Thymus (tissue), 11 donors: Measurements from ENCODE around the gene FARS2. TPM values are rescaled to one million over a fixed set of nuclear protein-coding genes. Genes with fewer than 3 reads are reported as not detected.

ENCODE experiments used
- DNase-seq, 9 donors: peaks; one replicate each; pipeline ENCODE4 v3.0.0-alpha.2; 2013; ENCODE audit warnings: low spot score in 9 of 9, low read depth in 6 of 9, missing footprints in 1 of 9
- H3K27ac ChIP-seq, 2 donors: one replicate each; pipeline ENCODE4 v1.5.1; 2013; ENCODE audit warnings: control low read depth in 1 of 2, low read depth in 1 of 2, low read length in 1 of 2, mild to moderate bottlenecking in 1 of 2, moderate library complexity in 1 of 2
- H3K27me3 ChIP-seq, 2 donors: one replicate each; pipeline ENCODE4 v1.5.1; 2013; ENCODE audit warnings: low read length in 1 of 2; ENCODE audit not compliant: control insufficient read depth in 2 of 2, insufficient read depth in 1 of 2
- H3K36me3 ChIP-seq, 2 donors: one replicate each; pipeline ENCODE4 v1.5.1; 2013; ENCODE audit warnings: low read length in 1 of 2, mild to moderate bottlenecking in 1 of 2, moderate library complexity in 1 of 2; ENCODE audit not compliant: control insufficient read depth in 2 of 2, insufficient read depth in 2 of 2
- H3K4me1 ChIP-seq, 2 donors: one replicate each; pipeline ENCODE4 v1.5.1; 2013; ENCODE audit warnings: low read length in 2 of 2; ENCODE audit not compliant: control insufficient read depth in 2 of 2, insufficient read depth in 2 of 2
- H3K4me3 ChIP-seq, 2 donors: one replicate each; pipeline ENCODE4 v1.5.1; 2013; ENCODE audit warnings: low read length in 2 of 2, control low read depth in 1 of 2, mild to moderate bottlenecking in 1 of 2
- H3K9me3 ChIP-seq, 2 donors: one replicate each; pipeline ENCODE4 v1.5.1; 2013; ENCODE audit warnings: low read length in 1 of 2, mild to moderate bottlenecking in 1 of 2; ENCODE audit not compliant: control insufficient read depth in 2 of 2, insufficient read depth in 1 of 2
- WGBS: extraction: QIAGEN DNeasy Blood & Tissue Kit; methylation state at CpG from one replicate; pipeline ENCODE4 v1.1.7; 2013; 5-methylcytosine and 5-hydroxymethylcytosine counted together
- polyA plus RNA-seq: library from polyadenylated mRNA; stranded (reverse); fragments of 200-250 nt; gene quantifications from one replicate; pipeline ENCODE4 v1.2.3, GENCODE V29; 2013
- total RNA-seq: library from RNA; stranded (reverse); fragments of 120-200 nt; gene quantifications from one replicate; pipeline ENCODE4 v1.2.4, GENCODE V29; 2013
- donor health status: healthy.

FARS2 gene
- total and polyA plus RNA-seq, 2 donors, result 10.5 to 23.2 TPM

GRCh38 chr6:5277589-5277988 is 16.3 kb downstream of the FARS2 start:
- 97% methylated on average over 3 of the region's 3 CpGs for WGBS
- Histone ChIP-seq H3K27me3 (no peaks in the 10 kb centered on the region), H3K4me3 (no peak overlapping the region), H3K4me1 (no peaks in the 10 kb centered on the region), H3K27ac (no peak overlapping the region), H3K36me3 (no peaks in the 10 kb centered on the region), H3K9me3 (no peaks in the 10 kb centered on the region)
- no peak for DNase-seq

GRCh38 chr6:5278047-5278446 is 16.7 kb downstream of the FARS2 start:
- no peaks in the 10 kb centered on the region for H3K36me3 ChIP-seq
- no peaks in the 10 kb centered on the region for H3K27me3 ChIP-seq
- H3K9me3 ChIP-seq, result no peaks in the 10 kb centered on the region
- no peaks in the 10 kb centered on the region for H3K4me1 ChIP-seq
- no peak overlapping the region for H3K4me3 ChIP-seq
- no peak for DNase-seq
- WGBS, result 93% methylated on average over 5 of the region's 5 CpGs
- no peak overlapping the region for H3K27ac ChIP-seq

- Histone ChIP-seq H3K4me1 (no peaks in the 10 kb centered on the region), H3K9me3 (no peaks in the 10 kb centered on the region), H3K27me3 (no peaks in the 10 kb centered on the region), H3K36me3 (no peaks in the 10 kb centered on the region), H3K4me3 (no peak overlapping the region), H3K27ac (no peak overlapping the region)
- DNase-seq, result no peak
- 94% methylated on average over 3 of the region's 3 CpGs for WGBS
Measured at GRCh38 chr6:5278565-5279120, 17.3 kb downstream of the FARS2 start.

- Histone ChIP-seq H3K4me1 (no peaks in the 10 kb centered on the region), H3K27ac (no peak overlapping the region), H3K9me3 (no peaks in the 10 kb centered on the region), H3K36me3 (no peaks in the 10 kb centered on the region), H3K27me3 (no peaks in the 10 kb centered on the region), H3K4me3 (no peak overlapping the region)
- DNase-seq, result no peak
- WGBS, result 95% methylated on average over 2 of the region's 2 CpGs
Measured at GRCh38 chr6:5279891-5280338, 18.6 kb downstream of the FARS2 start.

- Histone ChIP-seq H3K4me3 (no peak overlapping the region), H3K9me3 (no peaks in the 10 kb centered on the region), H3K27ac (no peak overlapping the region), H3K27me3 (no peaks in the 10 kb centered on the region), H3K4me1 (no peaks in the 10 kb centered on the region), H3K36me3 (no peaks in the 10 kb centered on the region)
- 51% methylated on average over 2 of the region's 2 CpGs for WGBS
- DNase-seq, result no peak
Measured at GRCh38 chr6:5280920-5281319, 19.6 kb downstream of the FARS2 start.

- 97% methylated on average over 9 of the region's 9 CpGs for WGBS
- no peak overlapping the region for H3K27ac ChIP-seq
- no peaks in the 10 kb centered on the region for H3K4me1 ChIP-seq
- no peaks in the 10 kb centered on the region for H3K9me3 ChIP-seq
- no peaks in the 10 kb centered on the region for H3K27me3 ChIP-seq
- H3K4me3 ChIP-seq, result no peak overlapping the region
- no peaks in the 10 kb centered on the region for H3K36me3 ChIP-seq
- DNase-seq, result no peak
Measured at GRCh38 chr6:5282191-5282623, 20.9 kb downstream of the FARS2 start.

- no peaks in the 10 kb centered on the region for H3K36me3 ChIP-seq
- H3K27ac ChIP-seq, result no peak overlapping the region
- no peak for DNase-seq
- WGBS, result 99% methylated on average over 6 of the region's 6 CpGs
- no peaks in the 10 kb centered on the region for H3K27me3 ChIP-seq
- H3K9me3 ChIP-seq, result no peaks in the 10 kb centered on the region
- no peak overlapping the region for H3K4me3 ChIP-seq
- no peaks in the 10 kb centered on the region for H3K4me1 ChIP-seq
Measured at GRCh38 chr6:5285081-5285480, 23.8 kb downstream of the FARS2 start.

- 94% methylated on average over 5 of the region's 5 CpGs for WGBS
- no peak for DNase-seq
- Histone ChIP-seq H3K4me3 (no peak overlapping the region), H3K27me3 (no peaks in the 10 kb centered on the region), H3K9me3 (no peaks in the 10 kb centered on the region), H3K4me1 (no peaks in the 10 kb centered on the region), H3K36me3 (no peaks in the 10 kb centered on the region), H3K27ac (no peak overlapping the region)
Measured at GRCh38 chr6:5285526-5285925, 24.2 kb downstream of the FARS2 start.

GRCh38 chr6:5286780-5287179 is 25.5 kb downstream of the FARS2 start:
- H3K27ac ChIP-seq, result no peak overlapping the region
- DNase-seq, result no peak
- 97% methylated on average over 7 of the region's 7 CpGs for WGBS
- H3K36me3 ChIP-seq, result no peaks in the 10 kb centered on the region
- H3K27me3 ChIP-seq, result no peaks in the 10 kb centered on the region
- no peaks in the 10 kb centered on the region for H3K4me1 ChIP-seq
- no peak overlapping the region for H3K4me3 ChIP-seq
- no peaks in the 10 kb centered on the region for H3K9me3 ChIP-seq
